SK-N-MC (cell line): ENCODE measurements around the gene SLC39A11.

Experiments
- EZH2 ChIP-seq: fragments of 200-600 bp; sonication (generic); IDR thresholded peaks from one replicate; pipeline ENCODE4 v1.6.1; 2017; ENCODE audit warnings: antibody characterized with exemption
- POLR2AphosphoS5 ChIP-seq: IDR thresholded peaks from 2 replicates; pipeline ENCODE4 v1.6.1; 2012; ENCODE audit warnings: mild to moderate bottlenecking, low read depth, low read length, borderline replicate concordance

DNA sequence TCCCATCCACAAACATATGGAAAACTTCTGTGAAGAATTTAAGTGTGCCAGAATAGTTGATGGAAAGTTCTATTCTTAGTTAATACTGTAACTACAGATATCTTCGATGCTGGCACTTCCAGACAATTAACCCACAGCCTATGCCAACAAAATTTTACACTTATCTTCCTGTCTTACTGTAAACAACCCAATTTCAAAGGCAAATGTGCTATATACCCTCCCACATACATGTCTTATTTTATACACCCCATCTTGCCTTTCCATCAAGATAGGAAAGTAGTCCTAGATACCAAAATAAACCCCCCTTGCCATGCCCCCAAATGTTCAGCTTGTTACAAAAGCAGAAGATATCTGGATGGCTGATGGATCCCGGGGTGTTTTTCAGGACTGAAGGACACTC lies 306.3 kb downstream of the SLC39A11 start:
- no peak for TF ChIP-seq POLR2AphosphoS5
- TF ChIP-seq EZH2: no peak
